GM23248 (cell line): ENCODE data around the gene RNF130.

Experiments used
- EZH2 ChIP-seq: fragments of 200-600 bp; sonication (generic); IDR thresholded peaks from 2 replicates; pipeline ENCODE4 v1.6.1; 2018; ENCODE audit warnings: antibody characterized with exemption, mild to moderate bottlenecking; ENCODE audit not compliant: insufficient read depth, poor library complexity, severe bottlenecking
- EZH2phosphoT487 ChIP-seq: fragments of 200-600 bp; sonication (generic); IDR thresholded peaks from 2 replicates; pipeline ENCODE4 v1.6.1; 2018; ENCODE audit warnings: antibody characterized with exemption, moderate library complexity, mild to moderate bottlenecking, low read depth; ENCODE audit not compliant: insufficient read depth

DNA sequence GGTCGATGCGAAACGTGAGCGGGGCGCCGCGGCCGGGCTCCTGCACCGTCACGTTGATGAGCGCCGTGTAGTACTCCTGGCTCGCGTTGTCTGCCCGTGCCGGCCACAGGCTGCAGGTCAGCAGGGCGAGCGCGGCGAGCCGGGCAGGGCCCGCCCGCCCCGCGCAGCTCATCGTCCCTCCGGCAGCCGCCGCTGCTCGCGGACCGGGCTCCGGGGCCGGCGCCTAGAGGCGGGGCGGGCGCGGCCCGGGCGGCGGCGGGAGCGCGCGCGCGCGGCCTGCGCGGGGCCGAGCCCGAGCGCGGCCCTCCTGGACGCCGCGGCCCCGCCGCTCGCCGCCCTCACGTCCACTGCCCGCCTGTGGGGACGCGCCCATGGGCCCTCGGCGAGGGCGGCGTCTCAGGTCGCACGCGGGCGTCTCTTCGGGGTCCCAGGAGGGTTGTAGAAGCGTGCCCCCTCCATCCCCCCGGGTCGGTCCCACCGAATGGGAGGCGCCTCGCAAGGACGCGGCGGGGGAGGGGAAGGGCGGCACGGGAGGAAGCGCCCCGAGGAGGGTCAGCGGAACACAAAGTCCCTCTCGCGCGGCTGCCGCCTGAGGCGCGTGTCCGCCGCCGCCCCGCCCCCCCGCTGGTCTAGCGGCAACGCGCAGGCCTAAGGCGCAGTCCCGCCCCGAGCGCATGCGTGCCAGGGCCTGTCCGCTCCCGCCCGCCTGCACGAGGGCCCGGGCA, at the start of gene RNF130:
- TF ChIP-seq EZH2phosphoT487 (no peak), EZH2 (no peak)
